Left lobe of liver (tissue), 2 donors: ENCODE data around the gene USP17L26. TPM values are rescaled to one million over a fixed set of nuclear protein-coding genes. Genes with fewer than 3 reads are reported as not detected.
"Not testable (repeated sequence)": the region's sequence is repeated elsewhere in the genome, so short reads cannot be mapped to it uniquely, and the experiment has no call there.

ENCODE experiments used
- ATAC-seq: fragments of 200-7000 bp; cut with Tn5 transposase; one replicate; pipeline ENCODE4 v1.9.1; 2020; ENCODE audit warnings: mild to moderate bottlenecking, moderate library complexity
- DNase-seq: peaks from one replicate; pipeline ENCODE4 v3.0.0-alpha.2; 2020; ENCODE audit warnings: low spot score
- total RNA-seq: library from RNA; stranded (reverse); gene quantifications from one replicate; pipeline ENCODE4 v1.2.1, GENCODE V29; 2021
- donor health status: DM: no; HTN: no; CAD: no; lungs with moderate emphysema.
- donor health status: DM: no; HTN: yes; CAD: no.

USP17L26 gene
- total RNA-seq = not detected

- DNase-seq, ATAC-seq: not testable (repeated sequence)
Observed at GRCh38 chr4:9334358-9334757, at the start of gene USP17L26. Gene USP17L26, plus strand, starts transcription at chr4:9334658. Its CDS starts 0 bp downstream, at chr4:9334658.

- not testable (repeated sequence) for DNase-seq, ATAC-seq
Observed at GRCh38 chr4:9324191-9324590, 10.3 kb upstream of the USP17L26 start.

- not testable (repeated sequence) for ATAC-seq, DNase-seq
Observed at GRCh38 chr4:9324865-9325264, 9.6 kb upstream of the USP17L26 start, which contains the start of gene USP17L24. Gene USP17L24, plus strand, starts transcription at chr4:9325165. Its CDS starts 0 bp downstream, at chr4:9325165.

GRCh38 chr4:9329611-9330010 is 4.8 kb upstream of the USP17L26 start, which contains the start of gene USP17L25:
Gene USP17L25, plus strand, starts transcription at chr4:9329911. Its CDS starts 0 bp downstream, at chr4:9329911.
- ATAC-seq = not testable (repeated sequence)

GRCh38 chr4:9339103-9339502 is 4.6 kb downstream of the USP17L26 start, which contains the start of gene USP17L5:
Gene USP17L5, plus strand, starts transcription at chr4:9339403. Its CDS starts 0 bp downstream, at chr4:9339403.
- not testable (repeated sequence) for DNase-seq, ATAC-seq

More at GRCh38 chr4:9329611-9330010, 4.8 kb upstream of the USP17L26 start, which contains the start of gene USP17L25:
- DNase-seq = not testable (repeated sequence)

GRCh38 chr4:9343848-9344247 is 9.4 kb downstream of the USP17L26 start, which contains the start of gene USP17L27:
Gene USP17L27, plus strand, starts transcription at chr4:9344148. Its CDS starts 0 bp downstream, at chr4:9344148.
- ATAC-seq, DNase-seq: not testable (repeated sequence)

- DNase-seq, ATAC-seq: not testable (repeated sequence)
Observed at GRCh38 chr4:9348593-9348992, 14.1 kb downstream of the USP17L26 start, which contains the start of gene USP17L28. Gene USP17L28, plus strand, starts transcription at chr4:9348893. Its CDS starts 0 bp downstream, at chr4:9348893.

GRCh38 chr4:9350866-9351265 is 16.4 kb downstream of the USP17L26 start:
- DNase-seq, ATAC-seq: not testable (repeated sequence)

GRCh38 chr4:9353338-9353737 is 18.9 kb downstream of the USP17L26 start, which contains the start of gene USP17L29:
Gene USP17L29, plus strand, starts transcription at chr4:9353638. Its CDS starts 0 bp downstream, at chr4:9353638.
- DNase-seq, ATAC-seq: not testable (repeated sequence)

GRCh38 chr4:9362829-9363228 is 28.4 kb downstream of the USP17L26 start, which contains the start of gene USP17L30:
Gene USP17L30, plus strand, starts transcription at chr4:9363129. Its CDS starts 0 bp downstream, at chr4:9363129.
- ATAC-seq, DNase-seq: not testable (repeated sequence)

GRCh38 chr4:9379881-9380280 is 45.4 kb downstream of the USP17L26 start:
- DNase-seq, ATAC-seq: not testable (repeated sequence)

- not testable (repeated sequence) for ATAC-seq
- peak; percentile 51 for DNase-seq
Observed at GRCh38 chr4:9381012-9381534, 46.6 kb downstream of the USP17L26 start.

- no peak for DNase-seq
- ATAC-seq = no peak
Observed at GRCh38 chr4:9384126-9384525, 49.7 kb downstream of the USP17L26 start.

Other genes starting within 250 kb of the USP17L26 start
- not detected for gene FAM90A26, start 164.2 kb upstream of the USP17L26 start, total RNA-seq
- gene USP17L10, start 124.0 kb upstream of the USP17L26 start, total RNA-seq = not detected
- gene USP17L11, start 119.3 kb upstream of the USP17L26 start, total RNA-seq = not detected
- not detected for gene USP17L12, start 114.5 kb upstream of the USP17L26 start, total RNA-seq
- not detected for gene USP17L13, start 109.8 kb upstream of the USP17L26 start, total RNA-seq
- gene USP17L15, start 100.3 kb upstream of the USP17L26 start, total RNA-seq = not detected
- not detected for gene USP17L17, start 90.8 kb upstream of the USP17L26 start, total RNA-seq
- gene USP17L18, start 86.0 kb upstream of the USP17L26 start, total RNA-seq = not detected
- not detected for gene USP17L19, start 81.3 kb upstream of the USP17L26 start, total RNA-seq
- not detected for gene USP17L20, start 76.5 kb upstream of the USP17L26 start, total RNA-seq
- not detected for gene USP17L21, start 71.8 kb upstream of the USP17L26 start, total RNA-seq
- gene USP17L22, start 67.0 kb upstream of the USP17L26 start, total RNA-seq = not detected
- gene USP17L24, start 9.5 kb upstream of the USP17L26 start, total RNA-seq = not detected
- gene USP17L25, start 4.7 kb upstream of the USP17L26 start, total RNA-seq = not detected
- gene USP17L5, start 4.7 kb downstream of the USP17L26 start, total RNA-seq = not detected
- not detected for gene USP17L27, start 9.5 kb downstream of the USP17L26 start, total RNA-seq
- gene USP17L28, start 14.2 kb downstream of the USP17L26 start, total RNA-seq = not detected
- gene USP17L29, start 19.0 kb downstream of the USP17L26 start, total RNA-seq = not detected
- gene USP17L30, start 28.5 kb downstream of the USP17L26 start, total RNA-seq = not detected
- gene DEFB131A, start 109.8 kb downstream of the USP17L26 start, total RNA-seq = not detected